GM18498 (cell line): ENCODE results near the gene IL12A.

ENCODE experiments used
- ATAC-seq: cut with Tn5 transposase; IDR thresholded peaks from one replicate; pipeline ENCODE4 v1.9.1; 2021; ENCODE audit warnings: mild to moderate bottlenecking, moderate library complexity; ENCODE audit not compliant: unreplicated experiment

The IL12A gene

DNA sequence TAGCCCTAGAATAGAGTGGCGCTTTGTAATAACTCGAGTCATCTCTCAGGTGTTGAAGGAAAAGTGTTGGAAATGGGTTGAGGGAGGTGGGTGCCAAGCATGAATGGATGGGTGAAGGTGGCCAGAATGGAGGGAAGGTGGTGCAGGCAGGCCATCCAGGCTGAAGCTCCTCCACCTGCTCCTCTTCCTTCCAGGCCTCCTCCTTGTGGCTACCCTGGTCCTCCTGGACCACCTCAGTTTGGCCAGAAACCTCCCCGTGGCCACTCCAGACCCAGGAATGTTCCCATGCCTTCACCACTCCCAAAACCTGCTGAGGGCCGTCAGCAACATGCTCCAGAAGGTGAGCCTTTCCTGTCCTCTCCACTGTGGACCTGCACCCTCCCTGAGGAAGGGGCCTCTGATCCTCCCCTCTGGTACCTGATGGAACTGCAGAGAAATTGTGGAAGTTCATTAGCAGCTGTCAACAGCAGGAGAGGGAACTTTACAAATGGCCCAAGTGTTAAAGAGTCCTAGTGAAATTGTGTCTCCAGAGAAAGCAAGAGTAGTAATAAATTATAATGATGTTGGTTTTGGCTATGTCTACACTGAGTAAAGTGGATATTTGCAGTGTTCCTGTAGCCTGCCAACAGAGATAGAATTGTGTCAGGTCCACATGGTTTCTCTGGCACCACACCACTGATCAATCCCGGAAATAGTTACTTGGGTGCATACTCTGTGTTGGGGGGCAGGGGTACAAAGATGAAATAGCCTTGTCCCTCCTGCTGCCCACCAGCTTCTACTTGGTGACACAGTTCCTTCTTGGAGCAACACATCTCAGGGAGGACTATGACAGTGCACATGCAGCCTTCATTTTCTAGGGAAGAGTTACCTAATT, 1.6 kb downstream of the IL12A start:
- no peak for ATAC-seq

DNA sequence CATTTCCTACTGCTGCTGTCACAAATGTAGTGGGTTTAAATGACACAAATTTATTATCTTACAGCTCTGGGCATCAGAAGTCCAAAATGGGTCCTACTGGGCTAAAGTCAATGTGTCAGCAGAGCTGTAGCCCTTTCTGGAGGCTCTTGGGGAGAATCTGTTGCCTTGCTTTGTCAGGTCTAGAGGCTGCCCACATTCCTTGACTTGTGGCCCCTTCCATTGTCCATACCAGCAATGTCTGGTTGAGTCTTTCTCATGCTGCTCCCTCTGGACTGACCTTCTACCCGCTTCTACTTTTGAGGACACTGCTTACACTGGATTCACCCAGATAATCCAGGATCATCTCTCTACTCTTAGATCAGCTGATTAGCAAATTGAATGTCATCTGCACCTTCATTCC, 3.0 kb downstream of the IL12A start:
- no peak for ATAC-seq

DNA sequence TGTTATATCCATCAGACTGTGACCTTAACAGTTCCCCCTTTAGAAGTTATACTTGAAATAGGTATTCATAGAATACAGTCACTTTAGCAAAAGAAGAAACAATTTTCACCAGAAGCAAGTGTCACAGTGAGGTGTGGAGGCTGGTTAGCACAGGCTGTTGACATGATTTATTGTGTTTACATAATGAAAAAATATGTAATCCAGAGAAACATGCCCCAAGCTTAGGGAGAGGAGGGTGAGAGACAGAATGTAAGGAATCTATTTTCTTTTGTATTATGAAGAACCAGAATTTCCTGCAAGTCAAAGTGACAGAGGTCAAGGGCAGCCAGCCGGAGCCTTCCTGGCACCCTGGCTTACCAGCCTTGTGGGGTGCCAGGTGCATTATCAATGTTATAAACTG, 4.0 kb downstream of the IL12A start:
- no peak for ATAC-seq

DNA sequence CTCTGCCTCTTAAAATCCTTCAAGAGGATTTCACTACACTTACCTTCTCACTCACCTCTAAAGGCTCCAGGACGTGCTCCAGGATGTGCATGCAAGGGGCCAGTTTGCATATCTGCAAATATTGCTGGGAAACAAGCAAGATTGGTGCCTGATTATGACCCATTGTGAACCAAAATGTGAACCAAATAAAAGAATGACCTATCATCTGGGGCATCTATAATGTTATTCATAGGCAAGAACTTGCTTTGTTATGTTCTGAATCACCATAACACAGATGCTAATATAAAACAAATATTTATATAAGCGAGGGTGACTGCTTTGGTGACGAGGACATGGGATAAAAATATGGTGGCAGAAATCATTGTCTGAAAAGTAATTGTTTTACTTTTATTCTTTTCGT, 5.5 kb downstream of the IL12A start:
- no peak for ATAC-seq

DNA sequence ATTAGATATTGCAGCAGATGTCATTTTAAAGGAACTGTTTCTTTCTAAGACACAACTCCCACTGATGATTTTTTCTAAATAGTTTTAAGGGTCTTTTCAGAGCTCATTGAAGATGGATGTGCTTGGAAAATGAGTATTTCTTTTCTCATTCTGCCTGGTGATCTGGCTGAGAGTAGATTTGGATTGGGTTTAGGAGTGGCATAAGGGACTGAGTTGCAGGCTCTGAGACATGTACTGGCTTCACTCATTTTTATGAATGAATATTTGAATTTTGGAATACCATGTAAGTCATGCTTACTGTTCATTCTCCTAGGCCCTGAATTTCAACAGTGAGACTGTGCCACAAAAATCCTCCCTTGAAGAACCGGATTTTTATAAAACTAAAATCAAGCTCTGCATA, 6.5 kb downstream of the IL12A start:
- ATAC-seq, result no peak

DNA sequence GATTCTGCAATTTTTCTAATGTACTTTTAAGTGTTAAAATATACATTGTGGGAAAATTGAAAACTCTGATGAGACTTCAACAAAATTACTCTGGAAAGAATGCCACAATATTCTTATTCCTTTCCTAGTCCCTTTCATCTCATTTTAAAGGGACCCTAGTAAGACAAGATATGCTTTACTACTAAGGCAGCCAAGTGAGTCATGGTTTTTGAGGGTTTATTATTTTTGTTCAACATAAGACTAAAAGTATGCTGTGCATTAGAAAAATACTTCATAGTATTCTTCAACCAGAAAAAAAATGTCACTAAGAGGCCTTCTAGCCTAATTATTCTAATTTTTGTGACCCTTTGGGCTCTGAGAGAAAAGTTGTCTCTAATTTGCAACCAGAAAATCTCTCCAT, 7.4 kb downstream of the IL12A start:
- no peak for ATAC-seq

DNA sequence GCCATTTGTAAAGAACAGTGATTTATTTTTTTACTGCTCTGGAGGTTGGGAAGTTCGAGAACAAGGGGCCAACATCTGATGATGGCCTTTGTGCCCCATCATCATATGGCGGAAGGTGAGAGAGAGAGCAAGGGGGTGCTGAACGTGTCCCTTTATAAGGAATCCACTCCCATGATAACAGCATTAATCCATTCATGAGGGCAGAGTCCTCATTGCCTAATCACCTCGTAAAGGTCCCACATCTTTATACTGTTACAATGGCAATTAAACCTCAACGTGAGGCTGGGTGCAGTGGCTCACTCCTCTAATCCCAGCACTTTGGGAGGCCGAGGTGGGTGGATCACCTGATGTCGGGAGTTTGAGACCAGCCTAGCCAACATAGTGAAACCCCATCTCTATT, 8.3 kb downstream of the IL12A start:
- ATAC-seq, result no peak

DNA sequence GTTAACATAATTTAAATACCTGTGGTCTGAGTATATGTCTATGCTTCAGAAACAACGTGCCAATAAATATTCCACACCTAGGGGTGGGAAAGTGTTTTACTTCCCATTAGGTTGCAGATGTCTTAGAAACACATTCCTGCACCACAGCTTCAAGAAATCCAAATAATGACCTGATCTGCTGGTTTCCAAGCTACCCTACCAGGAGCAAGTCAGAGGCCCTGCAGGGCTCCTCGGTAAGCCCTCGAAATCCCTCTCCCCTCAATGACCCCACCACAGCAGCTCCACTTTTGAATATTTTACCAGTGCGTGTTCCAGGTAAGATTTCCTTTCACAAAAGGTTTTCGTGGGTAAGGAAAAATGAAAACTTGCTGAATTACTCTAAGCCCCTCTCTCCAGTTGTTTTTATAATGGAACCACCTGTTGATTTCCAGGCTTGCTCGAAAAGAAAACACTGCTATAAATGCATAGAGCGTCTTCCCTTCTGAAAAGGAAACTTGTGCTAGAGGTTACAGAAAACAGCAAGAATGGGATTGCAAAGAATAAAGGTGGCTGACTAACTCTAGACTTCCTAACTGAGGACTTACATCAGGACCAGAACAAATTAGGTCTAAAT, 12.6 kb downstream of the IL12A start:
- no peak for ATAC-seq

DNA sequence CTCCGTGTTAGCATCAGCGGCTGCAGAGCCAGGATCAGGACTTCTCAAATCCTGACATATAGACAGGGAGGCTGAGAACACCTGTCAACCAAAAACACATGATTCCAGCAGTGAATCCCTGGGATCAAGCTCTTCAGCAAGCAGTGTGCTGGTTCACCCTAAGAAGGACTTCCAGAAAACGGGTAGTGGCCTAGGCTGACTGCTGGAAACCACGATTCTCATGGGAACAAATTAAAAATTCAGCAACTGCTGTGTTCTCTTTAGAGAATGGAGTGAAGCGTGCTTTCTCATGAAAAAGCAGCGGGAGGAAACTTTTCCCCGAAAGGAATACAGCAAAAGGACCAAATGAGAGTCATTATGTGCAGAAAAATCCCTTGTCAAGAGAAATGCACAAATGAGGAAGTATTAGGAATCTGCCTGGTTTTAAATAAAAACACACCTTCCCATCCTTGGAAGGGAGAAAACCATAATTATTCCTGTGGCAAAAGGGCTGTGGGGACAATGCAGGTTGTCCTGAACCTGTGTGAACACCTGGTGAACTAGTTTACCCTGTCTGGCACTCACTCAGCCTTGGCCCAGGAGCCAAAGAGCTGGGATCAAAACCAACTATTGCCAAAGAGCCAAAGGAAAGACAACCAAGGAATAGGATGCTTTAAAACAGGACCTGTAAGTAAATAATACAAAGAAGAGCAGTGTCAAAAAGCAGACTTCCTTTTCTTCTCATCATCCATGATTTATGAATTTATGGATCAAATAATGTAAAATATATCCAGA, 13.4 kb downstream of the IL12A start:
- no peak for ATAC-seq

DNA sequence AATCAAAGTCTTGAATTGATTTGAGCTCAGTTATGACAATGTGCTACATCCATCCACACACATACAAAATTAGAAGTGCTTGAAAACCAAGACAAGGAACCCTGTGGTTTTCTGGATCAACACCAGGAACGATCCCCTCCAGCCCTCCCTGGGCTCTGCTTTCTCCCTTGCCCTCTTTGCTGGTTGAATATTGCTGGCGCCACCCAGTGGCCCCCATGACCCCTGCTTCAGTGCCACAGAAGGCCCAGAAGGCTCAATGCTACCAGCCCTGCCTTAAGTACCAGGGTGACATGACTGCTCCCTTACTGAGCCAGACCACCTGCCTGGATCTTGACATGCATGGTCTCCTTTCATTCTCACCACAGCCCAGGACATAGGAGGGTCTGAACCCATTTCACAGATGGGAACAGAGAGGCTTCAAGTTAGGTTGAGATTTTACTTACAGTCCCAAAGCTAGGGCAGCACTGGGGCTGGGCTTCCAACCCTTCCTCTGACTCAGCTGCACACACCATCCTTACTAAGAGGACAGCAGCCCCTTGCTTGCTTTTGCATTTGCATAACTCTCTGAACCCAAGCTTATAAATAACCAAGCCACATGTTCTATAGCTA, 15.0 kb downstream of the IL12A start:
- peak; percentile 92 for ATAC-seq

DNA sequence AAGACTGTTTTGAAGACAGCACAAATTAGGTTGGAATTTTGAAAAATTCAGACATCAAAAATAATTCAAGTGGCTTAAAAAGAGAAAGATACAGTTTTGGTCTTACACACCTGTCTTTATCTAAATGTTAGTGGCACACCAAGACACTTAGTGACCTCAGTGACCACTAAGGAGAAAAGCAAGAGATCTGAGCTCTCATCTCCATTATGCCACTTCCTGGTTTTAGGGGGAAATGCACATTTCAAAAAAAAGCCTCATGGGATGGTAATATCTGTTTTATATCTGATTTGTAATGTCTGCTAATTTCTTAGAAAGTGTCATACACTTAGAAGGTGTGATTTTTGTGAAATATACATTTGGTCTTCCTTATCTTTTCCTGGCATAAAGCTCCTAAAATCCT, 16.4 kb downstream of the IL12A start:
- ATAC-seq, result no peak

DNA sequence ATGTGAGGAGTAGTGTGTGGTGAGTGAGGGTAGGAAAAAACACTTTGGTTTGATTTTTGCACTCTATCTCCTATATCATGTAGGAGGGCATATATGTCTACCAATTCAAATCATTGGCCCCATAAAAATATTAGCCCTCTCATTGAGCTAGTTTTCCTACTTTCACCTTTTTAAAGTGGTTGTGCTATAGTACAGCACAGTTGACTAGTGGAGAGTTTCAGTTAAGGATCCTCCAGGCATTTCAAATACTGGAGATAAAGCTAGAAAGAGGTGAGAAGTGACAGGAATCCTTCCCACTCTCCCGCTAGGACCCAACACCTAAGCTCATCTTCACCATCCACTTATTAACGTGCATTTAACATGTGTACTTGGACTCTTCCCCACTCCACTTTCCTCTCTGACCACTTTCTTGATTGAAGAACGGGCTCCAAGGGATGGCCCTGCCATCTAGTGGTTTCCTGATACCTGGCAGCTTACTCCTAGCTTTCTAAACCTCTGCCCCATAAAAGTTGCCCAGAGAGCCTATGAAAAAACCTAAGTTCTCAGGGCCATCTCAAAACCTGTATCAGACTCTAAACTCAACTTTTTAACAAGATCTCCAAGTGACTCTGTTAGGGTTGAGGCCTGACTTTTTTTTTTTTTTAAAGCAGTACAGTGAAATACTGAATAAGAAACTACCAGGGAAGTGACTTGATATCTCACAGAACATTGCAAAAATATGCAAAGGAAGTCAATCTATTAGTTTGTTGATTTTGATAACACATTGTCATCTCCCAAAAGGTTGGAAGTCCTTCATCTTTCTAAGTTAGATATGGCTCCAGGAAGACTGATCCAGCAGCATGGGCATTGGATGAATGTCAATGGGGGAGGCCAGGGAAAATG, 17.9 kb downstream of the IL12A start:
- peak; percentile 36 for ATAC-seq

DNA sequence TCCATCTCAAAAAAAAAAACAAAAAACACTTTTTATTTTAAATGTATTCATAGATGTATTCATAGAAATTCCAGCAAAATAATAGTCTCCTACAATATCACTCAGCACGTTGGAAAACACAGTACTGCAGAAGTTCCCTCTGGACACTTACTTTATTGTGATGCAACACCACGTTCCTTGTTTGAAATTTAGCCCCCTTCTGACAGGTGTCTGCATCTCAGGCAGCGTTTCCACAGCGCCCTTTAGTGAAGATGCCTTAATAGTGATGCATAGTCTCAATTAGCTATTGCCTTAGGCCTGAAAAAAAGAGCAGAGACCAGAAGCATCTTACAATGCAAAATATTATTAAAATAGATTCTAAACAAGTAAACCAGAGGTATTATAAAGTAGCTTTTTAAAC, 20.3 kb downstream of the IL12A start:
- ATAC-seq, result no peak

DNA sequence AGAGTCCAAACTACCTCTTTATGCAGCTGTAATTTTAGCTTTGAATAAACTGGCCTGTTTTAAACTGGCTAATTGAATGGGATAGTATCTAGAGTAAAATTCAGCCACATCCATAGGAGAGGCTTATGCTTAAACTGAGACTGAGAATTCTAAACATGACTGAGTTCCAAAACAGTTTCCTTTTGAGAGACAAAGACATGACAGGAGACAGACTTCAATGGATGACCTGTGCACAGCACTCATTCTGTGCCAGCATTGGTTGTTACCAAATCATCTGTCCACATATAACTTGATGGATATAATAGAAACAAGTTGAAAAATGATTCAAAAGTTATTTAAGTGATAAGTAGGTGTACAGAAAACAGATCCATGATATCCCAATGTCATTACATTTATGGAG, 20.9 kb downstream of the IL12A start:
- ATAC-seq, result no peak

DNA sequence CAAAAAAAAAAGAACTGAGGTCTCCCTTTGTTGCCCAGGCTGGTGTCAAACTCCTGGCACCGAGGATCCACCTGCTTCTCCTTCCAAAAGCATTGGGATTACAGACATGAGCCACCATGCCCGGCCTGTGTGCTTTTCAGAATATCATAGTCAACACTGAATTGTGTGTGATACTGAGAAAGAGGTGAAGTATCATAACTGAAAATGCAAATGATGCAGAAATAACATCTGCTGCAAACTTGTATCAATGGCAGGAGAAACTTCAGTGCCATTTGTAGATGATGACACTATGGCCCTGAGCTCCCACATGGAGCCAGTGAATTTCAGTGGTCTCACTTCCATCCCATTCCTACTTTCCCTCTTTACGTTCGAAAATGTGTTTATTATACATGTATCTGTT, 21.9 kb downstream of the IL12A start:
- peak; percentile 66 for ATAC-seq

DNA sequence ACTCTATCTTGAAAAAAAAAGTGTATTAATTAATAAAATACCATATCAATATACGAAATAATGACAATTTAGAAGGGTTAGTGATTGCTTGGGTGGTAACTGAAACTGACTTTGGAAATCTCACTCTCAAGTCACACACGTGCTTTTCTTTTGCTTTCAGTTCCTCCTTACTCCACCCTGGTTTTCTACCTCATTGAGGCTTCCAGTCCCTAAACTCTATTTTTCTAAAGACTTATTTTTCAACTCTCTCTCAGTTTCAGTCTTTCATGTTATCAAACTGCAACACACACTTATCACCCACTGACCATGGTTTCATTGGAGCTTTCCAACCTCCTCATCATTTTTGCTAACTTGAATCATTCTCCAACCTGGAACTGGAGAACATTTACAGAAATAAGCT, 23.5 kb downstream of the IL12A start:
- ATAC-seq, result peak; percentile 79

DNA sequence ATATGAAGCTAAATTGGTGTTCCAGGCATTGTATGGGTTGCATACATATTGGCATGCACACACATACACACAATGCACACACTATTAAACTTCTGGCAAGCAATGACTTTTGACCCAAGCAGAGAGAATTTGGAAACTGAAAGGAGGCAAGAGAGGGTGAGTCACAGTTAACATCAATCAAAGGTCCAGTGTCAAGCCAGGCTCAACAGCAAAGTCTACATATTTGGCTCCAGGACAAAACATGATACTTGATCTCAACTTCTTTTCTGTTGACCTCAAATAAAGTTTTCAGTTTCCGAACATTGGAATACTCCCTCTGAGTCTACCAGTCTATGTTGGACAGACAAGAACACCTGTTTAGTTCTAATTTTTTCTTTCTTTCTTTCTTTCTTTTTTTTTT, 28.3 kb downstream of the IL12A start:
- ATAC-seq, result no peak

DNA sequence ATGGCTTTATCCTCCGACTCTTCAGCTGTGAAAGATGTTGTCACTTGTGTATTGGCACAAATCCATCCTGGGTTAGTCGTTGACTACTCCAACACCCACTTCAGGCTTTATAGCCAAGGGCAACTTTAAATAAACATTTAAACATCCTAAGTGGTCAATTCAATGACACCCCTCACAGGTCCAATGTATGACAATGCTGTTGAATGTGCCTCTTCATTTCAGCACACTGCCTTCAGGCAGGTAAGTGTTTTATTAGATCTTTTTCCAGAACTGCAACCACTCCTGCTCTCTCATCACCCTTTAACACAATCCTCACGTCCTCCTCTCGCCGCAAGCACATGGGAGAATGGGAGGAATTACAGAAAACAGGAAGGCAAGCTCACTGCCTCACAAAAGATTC, 30.3 kb downstream of the IL12A start:
- ATAC-seq, result no peak

DNA sequence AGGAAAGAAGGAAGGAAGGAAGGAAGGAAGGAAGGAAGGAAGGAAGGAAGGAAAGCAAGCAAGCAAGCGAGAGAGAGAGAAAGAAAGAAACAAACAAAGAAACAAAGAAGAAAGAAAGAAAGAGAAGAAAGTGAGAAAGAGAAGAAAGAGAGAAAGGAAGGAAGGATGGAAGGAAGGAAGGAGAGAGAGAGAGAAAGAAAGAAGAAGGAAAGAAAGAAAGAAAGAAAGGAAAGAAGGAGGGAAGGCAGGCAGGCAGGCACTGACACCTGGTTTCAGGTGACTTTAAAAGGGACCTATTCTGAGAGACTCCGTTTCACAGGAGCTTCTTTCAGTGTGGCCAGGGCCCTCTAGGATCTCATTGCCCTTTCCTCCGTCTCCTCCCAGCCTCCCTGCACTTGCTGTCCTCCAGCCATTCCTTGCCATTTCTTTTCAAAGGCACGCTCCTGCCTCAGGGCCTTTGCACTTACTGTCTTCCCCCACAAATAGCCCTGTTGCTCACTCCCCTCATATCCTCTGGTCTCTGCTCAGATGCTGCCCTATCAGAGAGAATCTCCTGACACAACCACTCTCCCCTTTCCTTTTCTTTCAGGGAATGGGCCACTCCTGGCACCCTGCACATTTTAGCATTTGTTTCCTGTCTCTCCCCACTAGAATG, 31.5 kb downstream of the IL12A start:
- no peak for ATAC-seq

DNA sequence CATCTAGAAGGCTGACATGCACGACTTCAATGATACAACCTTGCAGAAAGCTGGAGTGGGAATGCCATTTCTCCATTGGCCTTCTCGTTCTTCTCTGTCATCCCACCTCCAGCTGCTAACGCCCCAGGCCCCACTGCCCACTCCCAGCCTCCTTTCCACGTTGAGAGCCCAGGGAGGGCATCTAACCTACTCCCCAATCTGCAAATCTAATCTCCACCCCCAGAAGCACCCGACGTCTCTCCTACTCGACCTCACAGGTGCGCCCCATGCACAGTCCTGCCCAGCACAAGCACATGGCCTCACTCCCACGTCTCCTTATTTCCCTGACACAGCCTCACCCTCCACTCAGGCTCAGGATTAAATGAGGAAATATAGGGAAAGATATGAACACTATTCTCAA, 33.4 kb downstream of the IL12A start:
- ATAC-seq, result no peak
